GM12865 (cell line): ENCODE data around the gene DIS3L2.
"Not testable (repeated sequence)": the region's sequence is repeated elsewhere in the genome, so short reads cannot be mapped to it uniquely, and the experiment has no call there.

ENCODE experiments used
- DNase-seq: peaks from one replicate; pipeline ENCODE4 v3.0.0; 2010; ENCODE audit warnings: low read depth
- H3K4me3 ChIP-seq: 2 replicates; pipeline ENCODE4 v1.5.1; 2011; ENCODE audit warnings: mild to moderate bottlenecking, low read depth, low read length, control low read depth
- TF ChIP-seq, protein P1 (sequence below): IDR thresholded peaks from 2 replicates; pipeline ENCODE4 v1.5.1; 2011; ENCODE audit warnings: low read length, control low read depth, low read depth, inconsistent platforms; ENCODE audit not compliant: insufficient read depth; ENCODE audit errors: missing control alignments

The DIS3L2 gene

DNA sequence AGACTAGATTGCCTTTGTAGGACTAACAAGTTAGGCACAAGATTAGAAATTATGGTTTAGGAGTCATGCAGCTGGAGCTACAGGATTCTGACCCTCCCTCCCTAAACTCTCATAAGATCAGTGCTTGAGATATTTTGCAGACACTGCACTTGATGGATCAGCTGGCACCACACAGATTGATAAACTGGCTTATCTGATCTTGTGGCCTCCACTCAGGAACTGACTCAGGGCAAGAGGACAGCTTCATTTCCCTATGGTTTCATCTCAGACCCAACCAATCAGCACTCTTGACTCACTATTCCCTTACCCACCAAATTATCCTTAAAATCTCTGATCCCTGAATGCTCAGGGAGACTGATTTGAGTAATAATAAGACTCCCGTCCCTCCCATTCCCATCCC lies 152.3 kb downstream of the DIS3L2 start:
- no peak for DNase-seq
- no peak overlapping the region for H3K4me3 ChIP-seq
- TF ChIP-seq, protein P1, sequence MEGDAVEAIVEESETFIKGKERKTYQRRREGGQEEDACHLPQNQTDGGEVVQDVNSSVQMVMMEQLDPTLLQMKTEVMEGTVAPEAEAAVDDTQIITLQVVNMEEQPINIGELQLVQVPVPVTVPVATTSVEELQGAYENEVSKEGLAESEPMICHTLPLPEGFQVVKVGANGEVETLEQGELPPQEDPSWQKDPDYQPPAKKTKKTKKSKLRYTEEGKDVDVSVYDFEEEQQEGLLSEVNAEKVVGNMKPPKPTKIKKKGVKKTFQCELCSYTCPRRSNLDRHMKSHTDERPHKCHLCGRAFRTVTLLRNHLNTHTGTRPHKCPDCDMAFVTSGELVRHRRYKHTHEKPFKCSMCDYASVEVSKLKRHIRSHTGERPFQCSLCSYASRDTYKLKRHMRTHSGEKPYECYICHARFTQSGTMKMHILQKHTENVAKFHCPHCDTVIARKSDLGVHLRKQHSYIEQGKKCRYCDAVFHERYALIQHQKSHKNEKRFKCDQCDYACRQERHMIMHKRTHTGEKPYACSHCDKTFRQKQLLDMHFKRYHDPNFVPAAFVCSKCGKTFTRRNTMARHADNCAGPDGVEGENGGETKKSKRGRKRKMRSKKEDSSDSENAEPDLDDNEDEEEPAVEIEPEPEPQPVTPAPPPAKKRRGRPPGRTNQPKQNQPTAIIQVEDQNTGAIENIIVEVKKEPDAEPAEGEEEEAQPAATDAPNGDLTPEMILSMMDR: no peak

DNA sequence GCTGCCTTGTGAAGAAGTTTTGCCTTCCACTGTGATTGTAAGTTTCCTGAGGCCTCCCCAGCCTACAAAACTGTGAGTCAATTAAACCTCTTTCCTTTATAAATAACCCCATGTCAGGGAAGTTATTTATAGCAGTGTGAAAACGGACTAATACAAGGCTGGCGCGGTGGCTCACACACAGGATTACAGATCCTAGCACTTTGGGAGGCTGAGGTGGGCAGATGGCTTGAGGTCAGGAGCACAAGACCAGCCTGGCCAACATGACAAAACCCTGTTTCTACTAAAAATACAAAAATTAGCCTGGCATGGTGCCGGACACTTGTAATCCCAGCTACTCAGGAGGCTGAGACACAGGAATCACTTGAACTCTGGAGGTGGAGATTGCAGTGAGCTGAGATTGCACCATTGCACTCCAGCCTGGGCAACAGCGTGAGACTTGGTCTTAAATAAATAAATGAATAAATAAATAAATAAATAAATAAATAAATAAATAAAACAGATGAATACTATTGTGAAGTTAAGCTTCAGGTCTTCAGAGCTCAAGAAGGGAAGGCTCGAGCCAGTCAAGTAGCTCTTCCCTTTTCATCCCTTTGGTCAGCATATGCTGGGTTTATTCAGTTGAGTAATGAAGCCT lies 154.3 kb downstream of the DIS3L2 start:
- not testable (repeated sequence) for H3K4me3 ChIP-seq, DNase-seq

DNA sequence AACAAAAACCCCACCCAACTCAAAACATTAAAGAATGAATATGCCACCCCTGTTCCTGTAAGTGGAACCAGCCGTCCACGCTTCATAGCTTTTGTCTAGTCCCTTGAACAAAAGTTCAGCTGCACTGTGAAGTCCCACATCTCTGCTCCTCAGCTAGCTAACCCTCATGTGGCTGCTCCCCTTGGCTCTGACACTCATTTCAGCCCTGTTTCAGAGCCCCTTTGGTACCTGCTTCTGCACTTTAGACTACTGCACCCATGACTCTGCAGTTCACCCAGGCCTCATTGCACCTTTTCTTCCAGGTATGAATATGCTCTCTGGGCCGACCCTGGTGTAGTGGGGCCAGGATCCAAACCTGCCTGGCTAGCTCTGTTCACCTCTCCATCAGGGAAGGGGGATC lies 155.3 kb downstream of the DIS3L2 start:
- no peak for DNase-seq
- no peak overlapping the region for H3K4me3 ChIP-seq
- TF ChIP-seq, protein P1: no peak

DNA sequence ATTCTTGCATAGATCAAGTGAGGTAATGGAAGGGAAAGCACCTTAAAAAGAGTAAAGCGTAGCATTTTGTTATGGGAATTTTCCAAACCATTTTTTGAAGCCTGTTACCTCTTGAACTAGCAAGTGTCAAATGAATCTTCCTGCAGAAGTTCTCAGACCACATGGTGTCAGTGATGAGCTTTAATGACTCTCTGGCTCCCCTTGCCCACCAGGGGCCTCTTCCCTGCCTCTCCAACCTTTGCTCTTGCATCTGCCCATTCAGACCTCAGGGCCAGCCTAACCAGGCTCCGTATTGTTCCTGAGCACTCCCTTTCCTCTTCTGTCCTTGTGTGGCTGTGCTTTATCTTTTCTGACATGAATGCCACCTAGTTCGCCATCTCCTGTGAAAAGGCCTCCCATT lies 155.9 kb downstream of the DIS3L2 start:
- DNase-seq: no peak
- no peak overlapping the region for H3K4me3 ChIP-seq
- TF ChIP-seq, protein P1: no peak

DNA sequence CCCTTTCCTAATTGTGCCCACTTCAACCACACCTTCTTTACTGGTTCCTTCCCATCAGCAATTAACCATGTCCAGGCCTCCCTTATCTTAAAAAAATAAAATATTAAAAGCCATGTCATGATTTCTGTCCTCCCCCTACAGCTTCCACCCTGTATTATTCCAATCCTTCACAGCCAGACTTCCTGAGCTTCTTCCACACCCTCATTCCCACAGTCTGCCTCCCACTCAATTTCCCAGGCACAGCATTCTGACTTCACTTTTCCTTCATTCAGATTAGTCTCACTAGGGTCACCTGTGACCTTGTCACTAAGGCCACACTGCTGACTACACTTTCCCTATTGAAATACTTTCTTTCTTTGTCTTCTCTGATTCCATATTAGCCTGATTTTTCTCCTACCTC lies 159.4 kb downstream of the DIS3L2 start:
- DNase-seq: no peak
- H3K4me3 ChIP-seq: no peak overlapping the region
- TF ChIP-seq, protein P1: no peak

DNA sequence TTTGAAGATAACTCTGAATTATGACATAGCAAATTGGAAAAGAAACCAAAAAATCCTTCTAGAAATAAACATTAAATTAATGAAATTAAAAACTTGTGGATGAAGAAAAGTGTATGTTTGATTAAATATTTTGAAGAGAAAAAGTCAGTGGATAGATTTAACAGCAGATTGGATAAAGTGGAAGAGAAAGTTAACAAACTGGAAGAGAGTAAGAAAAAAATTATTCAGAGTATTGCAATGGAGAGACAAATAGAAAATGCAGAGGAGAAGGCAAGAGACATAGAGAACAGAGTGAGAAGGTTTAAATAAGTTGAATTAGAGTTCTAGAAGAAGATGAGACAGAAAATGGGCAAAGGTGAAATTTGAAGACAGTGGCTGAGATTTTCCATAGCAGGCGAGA lies 162.8 kb downstream of the DIS3L2 start:
- TF ChIP-seq, protein P1: no peak
- no peak for DNase-seq
- no peak overlapping the region for H3K4me3 ChIP-seq

DNA sequence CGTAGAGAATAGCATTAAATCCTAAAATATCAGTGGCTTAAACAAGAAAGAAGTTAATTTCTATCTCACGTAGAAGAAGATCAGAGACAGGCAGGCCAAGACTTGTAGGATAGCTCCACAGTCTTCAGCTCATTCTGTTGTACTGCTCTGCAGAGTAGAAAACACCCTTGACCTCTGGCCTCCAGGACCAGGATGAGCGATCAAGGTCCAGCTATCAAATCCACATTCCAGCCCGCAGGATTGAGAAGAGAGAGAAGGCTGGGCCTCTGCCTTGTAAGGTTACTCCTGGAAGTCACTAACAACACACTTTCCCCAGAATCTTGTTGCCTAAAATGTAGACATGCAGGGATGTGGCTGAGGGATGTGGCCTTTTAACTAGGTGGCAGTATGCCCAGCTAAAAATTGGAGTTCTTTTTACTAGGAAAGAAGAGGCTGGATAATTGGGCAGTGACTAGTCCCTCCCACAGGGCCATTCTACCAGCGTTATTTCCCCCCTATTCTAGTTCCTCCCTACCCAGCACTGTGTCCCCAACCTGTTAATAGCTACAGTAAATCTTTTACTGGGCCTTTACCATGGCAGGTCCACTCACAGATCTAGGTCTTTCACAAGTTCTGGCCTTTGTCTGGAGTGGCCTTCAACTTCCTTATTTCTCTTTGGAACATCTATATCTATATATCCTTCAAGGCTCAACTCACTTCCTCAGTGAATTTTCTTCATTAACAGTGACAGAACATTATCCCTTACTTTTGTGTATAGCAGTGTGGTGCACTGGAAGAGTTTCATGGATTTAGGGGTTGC lies 165.0 kb downstream of the DIS3L2 start:
- TF ChIP-seq, protein P1: no peak
- no peak for DNase-seq

More for the DNA sequence above, 165.0 kb downstream of the DIS3L2 start:
- no peak overlapping the region for H3K4me3 ChIP-seq
